SJCRH30 (cell line): ENCODE data around the gene ZNF625. TPM values are rescaled to one million over a fixed set of nuclear protein-coding genes. Genes with fewer than 3 reads are reported as not detected.
"Not testable (repeated sequence)": the region's sequence is repeated elsewhere in the genome, so short reads cannot be mapped to it uniquely, and the experiment has no call there.

Source experiments
- DNase-seq, 2 experiments: peaks; one replicate each; pipeline ENCODE4 v3.0.0-alpha.2; 2015 to 2020
- H3K27ac ChIP-seq: fragments of 250-450 bp; sonication (Bioruptor Pico); 2 replicates; pipeline ENCODE4 v1.5.1; 2020; ENCODE audit warnings: mild to moderate bottlenecking, moderate library complexity
- H3K27me3 ChIP-seq: fragments of 250-450 bp; sonication (Bioruptor Pico); 2 replicates; pipeline ENCODE4 v1.5.1; 2020; ENCODE audit warnings: mild to moderate bottlenecking, moderate library complexity
- H3K36me3 ChIP-seq: fragments of 250-450 bp; sonication (Bioruptor Pico); 2 replicates; pipeline ENCODE4 v1.5.1; 2020; ENCODE audit warnings: mild to moderate bottlenecking, moderate library complexity
- H3K4me1 ChIP-seq: fragments of 250-450 bp; sonication (Bioruptor Pico); 2 replicates; pipeline ENCODE4 v1.5.1; 2020; ENCODE audit warnings: mild to moderate bottlenecking, moderate library complexity
- H3K4me3 ChIP-seq: fragments of 250-450 bp; sonication (Bioruptor Pico); 2 replicates; pipeline ENCODE4 v1.5.1; 2020; ENCODE audit warnings: mild to moderate bottlenecking, moderate library complexity
- H3K9me3 ChIP-seq: fragments of 250-450 bp; sonication (Bioruptor Pico); replicated peaks from 2 replicates; pipeline ENCODE4 v1.5.1; 2020; ENCODE audit warnings: mild to moderate bottlenecking, moderate library complexity
- total RNA-seq: library from RNA; depleted of rRNA; stranded (reverse); fragments of >200 nt; shearing (Covaris generic); gene quantifications from 2 replicates; pipeline ENCODE4 v1.2.3, GENCODE V29; 2014; rRNA removed

Gene ZNF625
- total RNA-seq, 1 experiment from 2014 or later, result 25.7 TPM

- DNase-seq, result no peak
- Histone ChIP-seq H3K4me3 (no peak overlapping the region), H3K27me3 (no peaks in the 10 kb centered on the region), H3K27ac (no peak overlapping the region), H3K4me1 (peaks cover 8% of the 10 kb centered on the region; the same call in 1 of the 2 replicates), H3K36me3 (peaks cover 74% of the 10 kb centered on the region), H3K9me3 (peaks cover 50% of the 10 kb centered on the region)
Measured at GRCh38 chr19:12111176-12111575, 45.4 kb downstream of the ZNF625 start.

GRCh38 chr19:12103909-12104308 lies 52.6 kb downstream of the ZNF625 start:
- H3K27ac ChIP-seq, H3K4me3 ChIP-seq, DNase-seq, H3K27me3 ChIP-seq, H3K4me1 ChIP-seq: not testable (repeated sequence)
- Histone ChIP-seq H3K36me3 (peaks cover 17% of the 10 kb centered on the region), H3K9me3 (peaks cover 28% of the 10 kb centered on the region)

- Histone ChIP-seq H3K4me1 (no peaks in the 10 kb centered on the region), H3K27ac (no peak overlapping the region), H3K36me3 (peaks cover 38% of the 10 kb centered on the region), H3K27me3 (no peaks in the 10 kb centered on the region), H3K9me3 (peaks cover 21% of the 10 kb centered on the region), H3K4me3 (no peak overlapping the region)
- DNase-seq, result no peak
Measured at GRCh38 chr19:12098040-12098439, 58.5 kb downstream of the ZNF625 start.

GRCh38 chr19:12095111-12095790 lies 61.3 kb downstream of the ZNF625 start:
- Histone ChIP-seq H3K4me1 (no peaks in the 10 kb centered on the region), H3K9me3 (peaks cover 14% of the 10 kb centered on the region), H3K36me3 (peaks cover 38% of the 10 kb centered on the region), H3K4me3 (no peak overlapping the region), H3K27ac (no peak overlapping the region), H3K27me3 (no peaks in the 10 kb centered on the region)
- DNase-seq, result no peak

Other genes starting within 250 kb of the ZNF625 start
- gene ZNF700, start 231.6 kb downstream of the ZNF625 start, total RNA-seq, result 16.2 and 19.6 TPM in 2 replicates
- gene ZNF763, start 191.7 kb downstream of the ZNF625 start, total RNA-seq, result 0.40 and 0.51 TPM in 2 replicates
- 7.8 and 8.0 TPM in 2 replicates for gene ZNF433, start 121.1 kb downstream of the ZNF625 start, total RNA-seq
- gene ZNF878, start 103.8 kb downstream of the ZNF625 start, total RNA-seq, result 4.9 and 5.5 TPM in 2 replicates
- 13.4 and 15.4 TPM in 2 replicates for gene ZNF844, start 92.0 kb downstream of the ZNF625 start, total RNA-seq
- gene ZNF20, start 16.4 kb downstream of the ZNF625 start, total RNA-seq, result 6.9 and 9.2 TPM in 2 replicates
- 20.6 and 21.7 TPM in 2 replicates for gene ZNF136, start 6.4 kb upstream of the ZNF625 start, total RNA-seq
- 8.6 and 8.7 TPM in 2 replicates for gene ZNF44, start 138.1 kb upstream of the ZNF625 start, total RNA-seq
- 2.4 and 3.6 TPM in 2 replicates for gene ZNF563, start 176.9 kb upstream of the ZNF625 start, total RNA-seq
- gene ZNF442, start 208.9 kb upstream of the ZNF625 start, total RNA-seq, result 4.7 and 5.4 TPM in 2 replicates
- gene ZNF799, start 244.5 kb upstream of the ZNF625 start, total RNA-seq, result 7.5 and 8.0 TPM in 2 replicates